NB4 (cell line): ENCODE data around the gene GARS1.

Experiments used
- DNase-seq: peaks from one replicate; pipeline ENCODE4 v3.0.0; 2010; ENCODE audit warnings: low read depth
- H3K4me3 ChIP-seq: one replicate; pipeline ENCODE4 v1.5.1; 2011; ENCODE audit warnings: mild to moderate bottlenecking, low read depth, low read length, moderate library complexity
- MYC ChIP-seq: IDR thresholded peaks from 2 replicates; pipeline ENCODE4 v1.6.1; 2011; ENCODE audit warnings: low read depth, low read length
- POLR2A ChIP-seq: IDR thresholded peaks from 2 replicates; pipeline ENCODE4 v1.6.1; 2011; ENCODE audit warnings: mild to moderate bottlenecking; ENCODE audit not compliant: insufficient read length; ENCODE audit errors: extremely low read depth
- TF ChIP-seq, protein P1 (sequence below): IDR thresholded peaks from 2 replicates; pipeline ENCODE4 v1.6.1; 2011; ENCODE audit warnings: low read depth, low read length

The GARS1 gene

GRCh38 chr7:30683306-30683705 lies 88.6 kb downstream of the GARS1 start:
- H3K4me3 ChIP-seq, result no peak overlapping the region
- TF ChIP-seq, protein P1, sequence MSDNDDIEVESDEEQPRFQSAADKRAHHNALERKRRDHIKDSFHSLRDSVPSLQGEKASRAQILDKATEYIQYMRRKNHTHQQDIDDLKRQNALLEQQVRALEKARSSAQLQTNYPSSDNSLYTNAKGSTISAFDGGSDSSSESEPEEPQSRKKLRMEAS, result no peak
- TF ChIP-seq POLR2A (no peak), MYC (no peak)
- no peak for DNase-seq
